CD4-positive, alpha-beta T cell treated with Interleukin-15 for 1 hour (primary cell): ENCODE data around the gene KCNAB2.
"Not testable (repeated sequence)": the region's sequence is repeated elsewhere in the genome, so short reads cannot be mapped to it uniquely, and the experiment has no call there.

ENCODE experiments used
- DNase-seq: peaks from one replicate; pipeline ENCODE4 v3.0.0-alpha.2; 2020

The KCNAB2 gene

DNA sequence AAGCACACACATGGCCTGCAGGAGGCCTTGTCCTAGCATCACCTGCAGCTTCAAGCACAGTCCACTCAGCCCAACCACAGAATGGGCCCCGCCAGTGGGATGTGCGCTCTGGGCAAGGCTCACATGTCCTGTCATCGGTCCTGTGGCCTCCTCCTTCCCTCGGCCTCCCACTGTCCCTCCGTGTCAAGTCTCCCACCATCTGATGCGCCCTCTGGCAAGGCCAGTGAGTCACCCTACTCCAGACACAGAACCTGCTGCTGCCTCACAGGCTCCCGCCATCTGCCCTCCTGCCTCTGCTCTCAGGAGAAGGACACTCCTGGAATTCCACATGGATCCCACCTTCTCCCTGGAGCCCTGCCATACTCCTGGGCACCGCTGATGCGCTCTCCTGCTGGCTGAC lies 14.2 kb downstream of the KCNAB2 start:
- DNase-seq: no peak

DNA sequence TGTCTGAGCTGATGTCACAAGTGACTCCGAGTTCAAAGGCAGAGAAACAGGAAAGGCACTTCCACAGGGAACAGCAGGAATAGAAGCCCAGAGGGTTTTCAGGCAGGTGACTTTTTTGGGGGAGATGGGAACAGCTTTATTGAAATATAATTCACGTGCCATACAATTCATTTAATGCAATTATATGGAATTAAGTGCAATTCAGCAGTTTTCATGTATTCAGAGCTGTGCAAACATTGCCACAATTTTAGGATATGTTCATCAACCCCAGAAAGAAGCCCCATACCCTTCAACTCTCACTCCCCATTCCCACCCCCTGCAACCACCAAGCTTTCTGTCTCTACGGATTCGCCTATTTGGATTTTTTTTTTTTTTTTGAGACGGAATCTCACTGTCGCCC lies 17.0 kb downstream of the KCNAB2 start:
- DNase-seq: no peak

- not testable (repeated sequence) for DNase-seq
These were observed 17.9 kb downstream of the KCNAB2 start for GRCh38 chr1:6063532-6064053.

GRCh38 chr1:6065093-6065858 lies 19.6 kb downstream of the KCNAB2 start:
- no peak for DNase-seq

DNA sequence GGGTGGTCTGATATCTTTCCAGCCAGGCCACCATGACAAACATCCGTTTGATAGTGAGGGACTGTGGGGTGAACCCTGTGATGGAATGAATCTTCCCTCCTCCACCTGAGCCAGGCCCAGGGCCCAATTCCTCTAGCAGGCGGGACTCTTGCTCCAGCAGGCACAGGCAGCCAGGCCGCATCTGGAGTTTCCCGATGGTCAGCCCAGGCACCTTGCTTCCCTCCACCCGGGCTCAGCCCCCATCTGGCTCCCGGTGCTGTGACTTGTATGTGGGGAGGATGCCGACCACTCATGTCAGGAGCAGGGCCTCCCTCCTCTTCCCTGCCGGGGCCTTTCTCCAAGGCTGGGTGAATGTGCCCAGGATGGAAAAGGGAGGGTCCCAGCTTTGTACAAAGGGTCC lies 21.0 kb downstream of the KCNAB2 start:
- DNase-seq: no peak

- no peak for DNase-seq
These were observed 22.4 kb downstream of the KCNAB2 start for GRCh38 chr1:6068073-6068472.

GRCh38 chr1:6068932-6069331 lies 23.2 kb downstream of the KCNAB2 start:
- DNase-seq: no peak

DNA sequence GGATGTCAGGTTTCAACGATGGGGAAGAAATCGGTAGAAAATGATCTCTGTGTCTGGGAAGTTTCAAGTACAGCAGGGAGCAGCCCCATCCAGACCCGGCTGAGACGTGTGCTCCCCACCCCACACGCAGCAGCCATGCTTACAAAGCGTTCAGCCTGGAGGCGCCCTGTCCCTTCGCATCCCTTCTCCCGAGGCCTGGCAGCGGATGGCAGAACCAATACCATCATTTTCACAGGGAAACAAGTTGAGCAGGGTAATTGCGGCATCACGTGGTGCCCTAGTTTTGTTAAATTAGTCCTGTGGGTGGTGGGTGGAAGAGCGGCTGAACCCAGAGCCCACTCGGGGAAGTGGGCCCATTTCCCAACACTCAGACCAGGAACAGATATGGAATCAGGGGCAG lies 23.9 kb downstream of the KCNAB2 start:
- no peak for DNase-seq

DNA sequence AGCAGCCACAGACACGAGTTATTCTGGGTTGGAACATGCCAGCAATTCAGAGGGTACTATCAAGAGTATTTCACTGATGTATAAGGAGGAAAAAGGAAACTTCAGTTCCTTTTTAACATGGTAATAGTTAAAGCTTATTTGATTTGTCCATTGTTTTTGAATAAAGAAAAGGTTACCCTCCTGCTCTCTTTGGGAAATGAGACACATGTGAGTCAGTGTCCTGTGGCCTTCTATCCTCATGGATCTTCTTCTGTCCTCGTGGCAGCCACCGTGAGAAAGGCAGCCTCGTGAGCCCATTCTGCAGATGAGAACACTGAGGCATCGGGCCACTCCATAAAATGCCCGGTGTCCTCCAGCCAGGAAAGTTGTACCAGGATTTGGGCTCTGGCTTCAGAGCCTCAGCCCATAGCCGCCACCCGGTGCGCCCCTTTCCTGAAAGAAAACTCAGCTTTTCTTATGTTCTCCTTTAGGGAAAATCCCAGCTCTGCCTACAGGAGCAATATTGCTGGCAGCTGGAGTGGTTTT lies 24.8 kb downstream of the KCNAB2 start:
- DNase-seq: no peak

GRCh38 chr1:6071219-6071618 lies 25.5 kb downstream of the KCNAB2 start:
- no peak for DNase-seq

DNA sequence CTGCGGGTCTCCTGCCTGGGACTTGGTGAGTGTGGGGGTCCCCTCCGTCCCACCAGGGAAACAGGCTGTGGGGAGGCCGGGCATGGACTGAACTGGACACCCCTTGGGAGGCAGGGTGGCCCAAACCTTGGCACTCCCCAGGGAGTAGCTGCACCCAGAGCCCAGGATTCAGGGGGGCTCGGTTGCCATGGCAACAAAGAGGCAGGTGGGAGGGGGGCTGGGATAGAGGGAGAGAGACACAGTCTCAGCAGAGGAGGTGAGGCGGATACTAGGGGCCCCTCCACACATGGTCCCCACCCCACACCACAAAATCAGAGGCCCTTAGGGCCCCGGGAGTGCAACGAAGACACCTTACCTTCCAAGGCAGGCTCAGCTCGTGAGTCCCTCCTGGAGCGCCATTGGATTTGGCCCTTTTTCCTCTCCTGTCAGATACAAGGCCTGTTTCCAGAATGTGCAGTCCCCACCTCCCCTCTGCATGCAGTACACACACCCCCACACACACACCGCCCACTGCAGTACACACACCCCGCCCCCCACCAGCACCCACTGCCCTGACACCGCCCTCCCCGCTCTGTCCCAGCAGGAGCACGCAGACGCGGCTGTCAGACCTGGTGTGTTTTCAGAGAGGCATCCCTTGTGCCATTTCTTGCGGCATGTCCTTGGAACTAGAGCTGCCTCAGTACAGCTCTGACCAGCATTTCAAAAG lies 27.2 kb downstream of the KCNAB2 start:
- DNase-seq: no peak

GRCh38 chr1:6073480-6074053 lies 27.9 kb downstream of the KCNAB2 start:
- DNase-seq: no peak

GRCh38 chr1:6074192-6074901 lies 28.7 kb downstream of the KCNAB2 start:
- DNase-seq: no peak

- no peak for DNase-seq
These were observed 30.1 kb downstream of the KCNAB2 start for GRCh38 chr1:6075748-6076147.

- not testable (repeated sequence) for DNase-seq
These were observed 31.4 kb downstream of the KCNAB2 start for GRCh38 chr1:6077061-6077460.

GRCh38 chr1:6077506-6077905 lies 31.8 kb downstream of the KCNAB2 start:
- no peak for DNase-seq

GRCh38 chr1:6077919-6078318 lies 32.2 kb downstream of the KCNAB2 start:
- DNase-seq: no peak

- no peak for DNase-seq
These were observed 34.8 kb downstream of the KCNAB2 start for GRCh38 chr1:6080469-6080868.

DNA sequence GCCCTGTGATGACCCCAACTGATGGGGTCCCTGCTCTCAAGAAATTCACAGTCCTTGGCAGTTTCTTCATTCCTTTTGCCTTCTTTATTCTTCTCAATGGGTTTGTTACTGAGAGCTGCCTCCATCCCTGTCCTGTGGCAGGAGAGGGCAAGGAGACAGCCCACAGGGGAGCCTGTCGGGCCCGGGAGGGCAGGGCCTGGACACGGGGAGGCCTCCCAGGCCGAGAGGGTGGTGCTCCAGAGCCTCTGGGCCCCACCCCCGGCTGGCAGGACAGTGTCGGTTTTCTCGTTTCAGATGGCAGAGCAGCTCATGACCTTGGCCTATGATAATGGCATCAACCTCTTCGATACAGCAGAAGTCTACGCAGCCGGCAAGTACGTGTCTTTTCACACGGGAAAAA lies 36.2 kb downstream of the KCNAB2 start:
- no peak for DNase-seq

- no peak for DNase-seq
These were observed 36.8 kb downstream of the KCNAB2 start for GRCh38 chr1:6082430-6082971.

DNA sequence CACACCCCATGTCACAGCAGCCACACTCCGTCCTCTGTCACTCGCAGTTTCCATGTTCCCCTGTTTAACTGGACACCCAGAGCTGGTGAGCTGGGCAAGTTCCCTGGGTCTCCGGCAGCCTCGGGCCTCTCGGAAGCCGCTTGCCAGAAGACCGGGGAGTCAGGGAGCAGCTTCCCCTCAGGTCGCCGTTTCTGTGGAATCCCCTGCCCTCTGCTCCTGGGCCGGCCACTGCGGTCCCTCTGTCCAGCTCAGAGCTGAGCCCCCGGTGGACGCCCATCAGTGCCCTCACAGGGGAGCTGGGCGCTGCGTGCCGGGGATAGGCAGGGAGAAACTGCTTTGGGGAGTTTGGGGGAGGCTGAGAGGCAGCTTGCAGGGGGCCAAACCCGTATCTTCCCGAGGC lies 37.7 kb downstream of the KCNAB2 start:
- no peak for DNase-seq

- DNase-seq: no peak
These were observed 38.2 kb downstream of the KCNAB2 start for GRCh38 chr1:6083801-6084446.
